ENCODE data around the gene PSMB2. TPM values are rescaled to one million over a fixed set of nuclear protein-coding genes. Genes with fewer than 3 reads are reported as not detected.

Gene PSMB2
- total RNA-seq, 1 experiment from 2014 or later, result 122 TPM

GRCh38 chr1:35553851-35554250 is 87.5 kb downstream of the PSMB2 start:
- H3K36me3 ChIP-seq (ENCODE audit: control insufficient read depth in 1 of 2, insufficient read depth in 2 of 2, low read length in 2 of 2), result peaks cover 10 to 14% of the 10 kb centered on the region in 2 experiments
- intact Hi-C loops (cut with micrococcal nuclease), result no loop called here
- TF ChIP-seq SRF (IDR thresholded peaks at IDR 0.05; ENCODE audit: low read depth), result no peak
- no peak for TF ChIP-seq ELF1 (IDR thresholded peaks at IDR 0.05; ENCODE audit: borderline replicate concordance, low read depth)
- TF ChIP-seq RAD21 (IDR thresholded peaks at IDR 0.05; ENCODE audit: low read depth), result no peak
- no peak for TF ChIP-seq EZH2phosphoT487 (IDR thresholded peaks at IDR 0.05; ENCODE audit: borderline replicate concordance)
- TF ChIP-seq, protein P1, sequence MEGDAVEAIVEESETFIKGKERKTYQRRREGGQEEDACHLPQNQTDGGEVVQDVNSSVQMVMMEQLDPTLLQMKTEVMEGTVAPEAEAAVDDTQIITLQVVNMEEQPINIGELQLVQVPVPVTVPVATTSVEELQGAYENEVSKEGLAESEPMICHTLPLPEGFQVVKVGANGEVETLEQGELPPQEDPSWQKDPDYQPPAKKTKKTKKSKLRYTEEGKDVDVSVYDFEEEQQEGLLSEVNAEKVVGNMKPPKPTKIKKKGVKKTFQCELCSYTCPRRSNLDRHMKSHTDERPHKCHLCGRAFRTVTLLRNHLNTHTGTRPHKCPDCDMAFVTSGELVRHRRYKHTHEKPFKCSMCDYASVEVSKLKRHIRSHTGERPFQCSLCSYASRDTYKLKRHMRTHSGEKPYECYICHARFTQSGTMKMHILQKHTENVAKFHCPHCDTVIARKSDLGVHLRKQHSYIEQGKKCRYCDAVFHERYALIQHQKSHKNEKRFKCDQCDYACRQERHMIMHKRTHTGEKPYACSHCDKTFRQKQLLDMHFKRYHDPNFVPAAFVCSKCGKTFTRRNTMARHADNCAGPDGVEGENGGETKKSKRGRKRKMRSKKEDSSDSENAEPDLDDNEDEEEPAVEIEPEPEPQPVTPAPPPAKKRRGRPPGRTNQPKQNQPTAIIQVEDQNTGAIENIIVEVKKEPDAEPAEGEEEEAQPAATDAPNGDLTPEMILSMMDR (IDR thresholded peaks at IDR 0.05 in 2 of 3, conservative IDR thresholded peaks at IDR 0.05 in 1 of 3; ENCODE audit: borderline replicate concordance in 1 of 3, insufficient read depth in 1 of 3, low read depth in 2 of 3, low read length in 2 of 3), result no peak
- no peak for TF ChIP-seq POLR2A (IDR thresholded peaks at IDR 0.05; ENCODE audit: borderline replicate concordance, extremely low read depth, insufficient read depth, insufficient read length)
- TF ChIP-seq ZFX (IDR thresholded peaks at IDR 0.05), result no peak
- TF ChIP-seq, protein P2, sequence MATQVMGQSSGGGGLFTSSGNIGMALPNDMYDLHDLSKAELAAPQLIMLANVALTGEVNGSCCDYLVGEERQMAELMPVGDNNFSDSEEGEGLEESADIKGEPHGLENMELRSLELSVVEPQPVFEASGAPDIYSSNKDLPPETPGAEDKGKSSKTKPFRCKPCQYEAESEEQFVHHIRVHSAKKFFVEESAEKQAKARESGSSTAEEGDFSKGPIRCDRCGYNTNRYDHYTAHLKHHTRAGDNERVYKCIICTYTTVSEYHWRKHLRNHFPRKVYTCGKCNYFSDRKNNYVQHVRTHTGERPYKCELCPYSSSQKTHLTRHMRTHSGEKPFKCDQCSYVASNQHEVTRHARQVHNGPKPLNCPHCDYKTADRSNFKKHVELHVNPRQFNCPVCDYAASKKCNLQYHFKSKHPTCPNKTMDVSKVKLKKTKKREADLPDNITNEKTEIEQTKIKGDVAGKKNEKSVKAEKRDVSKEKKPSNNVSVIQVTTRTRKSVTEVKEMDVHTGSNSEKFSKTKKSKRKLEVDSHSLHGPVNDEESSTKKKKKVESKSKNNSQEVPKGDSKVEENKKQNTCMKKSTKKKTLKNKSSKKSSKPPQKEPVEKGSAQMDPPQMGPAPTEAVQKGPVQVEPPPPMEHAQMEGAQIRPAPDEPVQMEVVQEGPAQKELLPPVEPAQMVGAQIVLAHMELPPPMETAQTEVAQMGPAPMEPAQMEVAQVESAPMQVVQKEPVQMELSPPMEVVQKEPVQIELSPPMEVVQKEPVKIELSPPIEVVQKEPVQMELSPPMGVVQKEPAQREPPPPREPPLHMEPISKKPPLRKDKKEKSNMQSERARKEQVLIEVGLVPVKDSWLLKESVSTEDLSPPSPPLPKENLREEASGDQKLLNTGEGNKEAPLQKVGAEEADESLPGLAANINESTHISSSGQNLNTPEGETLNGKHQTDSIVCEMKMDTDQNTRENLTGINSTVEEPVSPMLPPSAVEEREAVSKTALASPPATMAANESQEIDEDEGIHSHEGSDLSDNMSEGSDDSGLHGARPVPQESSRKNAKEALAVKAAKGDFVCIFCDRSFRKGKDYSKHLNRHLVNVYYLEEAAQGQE (IDR thresholded peaks at IDR 0.05; ENCODE audit: low read depth), result no peak
- TF ChIP-seq CEBPB (IDR thresholded peaks at IDR 0.05; ENCODE audit: low read depth), result no peak
- ChIA-PET POLR2A (no interaction called here), RAD21 (ENCODE audit: low non-redundant PET in 1 of 2, low total read pairs in 2 of 2, uncharacterized antibody in 2 of 2, unreplicated experiment in 2 of 2) (no interaction called here), CTCF (no interaction called here)
- ATAC-seq (no peak), DNase-seq (ENCODE audit: low read depth, low spot score) (no peak)
- no peak overlapping the region for H2AFZ ChIP-seq (ENCODE audit: low read depth, low read length, poor library complexity, severe bottlenecking)
- no peak overlapping the region for H3K9ac ChIP-seq (ENCODE audit: low read length)
- H4K20me1 ChIP-seq (ENCODE audit: insufficient read depth), result no peaks in the 10 kb centered on the region; the same call in 1 of the 2 replicates
- peaks cover 8 to 17% of the 10 kb centered on the region in 2 experiments; a peak in 3 of 4 replicates for H3K4me1 ChIP-seq (ENCODE audit: control insufficient read depth in 1 of 2, insufficient read depth in 2 of 2, low read length in 2 of 2)
- H3K9me2 ChIP-seq (ENCODE audit: insufficient read depth), result no peaks in the 10 kb centered on the region
- no peaks in the 10 kb centered on the region for H3K27me3 ChIP-seq (ENCODE audit: insufficient read depth, low read length)
- H3K4me3 ChIP-seq (replicated peaks in 1 of 2; ENCODE audit: low read depth in 1 of 2, low read length in 2 of 2), result no peak overlapping the region
- H3K9me3 ChIP-seq (ENCODE audit: control insufficient read depth in 1 of 2, insufficient read depth in 1 of 2, low read depth in 1 of 2, low read length in 2 of 2), result no peaks in the 10 kb centered on the region
- peaks cover 32% of the 10 kb centered on the region for H3K79me2 ChIP-seq (ENCODE audit: insufficient read depth, low read length)
- H3K27ac ChIP-seq (ENCODE audit: low read depth, low read length), result no peak overlapping the region
- no TSS peak for BruUV-seq (replicated peaks)
- H3K4me2 ChIP-seq (ENCODE audit: low read length), result no peak overlapping the region

Other genes with a start within 250 kb of the PSMB2 start
- 35.6 TPM for gene KIAA0319L, start 84.1 kb downstream of the PSMB2 start, total RNA-seq (2021; ENCODE audit: unreplicated experiment)
- gene NCDN, start 83.7 kb downstream of the PSMB2 start, total RNA-seq (2021; ENCODE audit: unreplicated experiment), result 24.5 TPM
- 6.1 TPM for gene TFAP2E, start 68.2 kb downstream of the PSMB2 start, total RNA-seq (2021; ENCODE audit: unreplicated experiment)
- gene C1orf216, start 77.4 kb upstream of the PSMB2 start, total RNA-seq (2021; ENCODE audit: unreplicated experiment), result 13.9 TPM
- 35.2 TPM for gene CLSPN, start 128.5 kb upstream of the PSMB2 start, total RNA-seq (2021; ENCODE audit: unreplicated experiment)
- 6.1 TPM for gene AGO4, start 166.5 kb upstream of the PSMB2 start, total RNA-seq (2021; ENCODE audit: unreplicated experiment)
- 36.2 TPM for gene AGO1, start 241.7 kb upstream of the PSMB2 start, total RNA-seq (2021; ENCODE audit: unreplicated experiment)

All from HCT116 (cell line).